Esophagus squamous epithelium (tissue), 5 donors: Measurements from ENCODE around the gene XPNPEP2. TPM values are rescaled to one million over a fixed set of nuclear protein-coding genes. Genes with fewer than 3 reads are reported as not detected.
A peak's percentile ranks its signal among the peaks of the same experiment; 100 is the strongest.

ENCODE experiments used
- DNase-seq: peaks from one replicate; lab custom pipeline; 2025; lab: John Stamatoyannopoulos, UW
- H3K27ac ChIP-seq, 4 donors: fragments of 200-600 bp; sonication (generic); one replicate each; pipeline ENCODE4 v1.5.1; 2016 to 2019; ENCODE audit warnings: mild to moderate bottlenecking in 1 of 4
- H3K27me3 ChIP-seq, 4 donors: fragments of 200-600 bp; sonication (generic); 1 replicate in 3 of 4; 2 replicates in 1 of 4; pipeline versions ENCODE4 v1.5.1 to v1.6.0; 2017 to 2021; ENCODE audit warnings: antibody characterized with exemption in 1 of 4
- H3K36me3 ChIP-seq, 3 donors: fragments of 200-600 bp; sonication (generic); one replicate each; pipeline ENCODE4 v1.5.1; 2016 to 2019
- H3K4me1 ChIP-seq, 3 donors: fragments of 200-600 bp; sonication (generic); one replicate each; pipeline ENCODE4 v1.5.1; 2017 to 2019
- H3K4me3 ChIP-seq, 4 donors: fragments of 200-600 bp; sonication (generic); 1 replicate in 3 of 4; 2 replicates in 1 of 4; pipeline ENCODE4 v1.5.1; 2016 to 2019; ENCODE audit warnings: mild to moderate bottlenecking in 2 of 4, moderate library complexity in 1 of 4
- H3K9me3 ChIP-seq, 3 donors: fragments of 200-600 bp; sonication (generic); one replicate each; pipeline ENCODE4 v1.5.1; 2016 to 2019
- CTCF ChIP-seq, 6 experiments: fragments of 450-650 bp in 4 of 6; fragments of 200-600 bp in 2 of 6; sonication (generic) in 2 of 6; IDR thresholded peaks; one replicate each; pipeline ENCODE4 v1.5.1; 2016 to 2019; ENCODE audit warnings: antibody characterized with exemption in 6 of 6, mild to moderate bottlenecking in 4 of 6, moderate library complexity in 4 of 6
- POLR2A ChIP-seq, 4 donors: fragments of 450-650 bp; IDR thresholded peaks; one replicate each; pipeline ENCODE4 v1.6.1; 2017; ENCODE audit warnings: antibody characterized with exemption in 4 of 4, mild to moderate bottlenecking in 4 of 4, moderate library complexity in 3 of 4
- WGBS, 2 donors: methylation state at CpG; one replicate each; pipeline ENCODE4 v1.1.5; 2018; 5-methylcytosine and 5-hydroxymethylcytosine counted together
- intact Hi-C: fragments of 100-400 bp; cut with DNase I; formaldehyde crosslinking; loops from one replicate; pipeline ENCODE4 v1.15.0; 2022
- total RNA-seq, 4 donors: library from RNA; depleted of rRNA; stranded (reverse); fragments of >200 nt; gene quantifications; one replicate each; pipeline ENCODE4 v1.1.0, GENCODE V29; 2016
- donor health status: DM: yes; HTN: yes; CAD: no.

XPNPEP2 gene
- total RNA-seq, 4 donors from 2014 or later, result 0.88 to 5.7 (median 3.6) TPM; not detected in 1

- peaks cover 0 to 5% (median 0%) of the 10 kb centered on the region in 4 donors for H3K27me3 ChIP-seq
- no peaks in the 10 kb centered on the region for H3K4me1 ChIP-seq
- 59 to 67% methylated on average over 4 of the region's 4 CpGs for WGBS, 2 donors
- H3K27ac ChIP-seq, result no peak overlapping the region
- TF ChIP-seq CTCF (IDR thresholded peaks at IDR 0.05) (no peak), POLR2A (IDR thresholded peaks at IDR 0.05) (no peak)
- H3K36me3 ChIP-seq, result no peaks in the 10 kb centered on the region
- DNase-seq, result no peak
- no peak overlapping the region for H3K4me3 ChIP-seq
- intact Hi-C loops, result no loop called here
- H3K9me3 ChIP-seq, result no peaks in the 10 kb centered on the region
Observed at GRCh38 chrX:129723511-129723910, 15.3 kb upstream of the XPNPEP2 start.

- no peak for TF ChIP-seq CTCF (IDR thresholded peaks at IDR 0.05)
- TF ChIP-seq POLR2A (IDR thresholded peaks at IDR 0.05), result no peak
- Histone ChIP-seq H3K9me3 (no peaks in the 10 kb centered on the region), H3K27me3 (peaks cover 0 to 5% (median 0%) of the 10 kb centered on the region in 4 donors), H3K4me1 (no peaks in the 10 kb centered on the region), H3K27ac (no peak overlapping the region), H3K4me3 (no peak overlapping the region), H3K36me3 (no peaks in the 10 kb centered on the region)
- DNase-seq, result no peak
- intact Hi-C loops, result no loop called here
- 80 to 84% methylated on average over 4 of the region's 4 CpGs for WGBS, 2 donors
Observed at GRCh38 chrX:129724754-129725153, 14.0 kb upstream of the XPNPEP2 start.

GRCh38 chrX:129726307-129727111, 12.3 kb upstream of the XPNPEP2 start:
- H3K27me3 ChIP-seq, result peaks cover 0 to 5% (median 0%) of the 10 kb centered on the region in 4 donors
- intact Hi-C loops, result no loop called here
- TF ChIP-seq CTCF (IDR thresholded peaks at IDR 0.05) (peak; percentile 47 to 71 (median 63)), POLR2A (IDR thresholded peaks at IDR 0.05) (no peak)
- H3K9me3 ChIP-seq, result no peaks in the 10 kb centered on the region
- no peak for DNase-seq
- 38 to 50% methylated on average over 3 to 4 of the region's 4 CpGs for WGBS, 2 donors
- no peak overlapping the region for H3K4me3 ChIP-seq
- H3K36me3 ChIP-seq, result no peaks in the 10 kb centered on the region
- H3K27ac ChIP-seq, result no peak overlapping the region
- H3K4me1 ChIP-seq, result no peaks in the 10 kb centered on the region

GRCh38 chrX:129728061-129728460, 10.7 kb upstream of the XPNPEP2 start:
- Histone ChIP-seq H3K9me3 (no peaks in the 10 kb centered on the region), H3K27ac (no peak overlapping the region), H3K4me3 (no peak overlapping the region), H3K4me1 (no peaks in the 10 kb centered on the region), H3K36me3 (no peaks in the 10 kb centered on the region), H3K27me3 (peaks cover 0 to 5% (median 0%) of the 10 kb centered on the region in 4 donors)
- intact Hi-C loops, result no loop called here
- no peak for TF ChIP-seq POLR2A (IDR thresholded peaks at IDR 0.05)
- no peak for TF ChIP-seq CTCF (IDR thresholded peaks at IDR 0.05)
- DNase-seq, result no peak
- 75% methylated on average over 3 of the region's 4 CpGs; no CpG with 5 or more reads in 1 of the 2 donors for WGBS, 2 donors

- DNase-seq, result no peak
- intact Hi-C loops, result no loop called here
- TF ChIP-seq POLR2A (IDR thresholded peaks at IDR 0.05) (no peak), CTCF (IDR thresholded peaks at IDR 0.05) (no peak)
- no peaks in the 10 kb centered on the region for H3K36me3 ChIP-seq
- no peaks in the 10 kb centered on the region for H3K4me1 ChIP-seq
- H3K4me3 ChIP-seq, result no peak overlapping the region
- 35 to 61% methylated on average over 2 of the region's 2 CpGs for WGBS, 2 donors
- H3K9me3 ChIP-seq, result no peaks in the 10 kb centered on the region
- no peaks in the 10 kb centered on the region for H3K27me3 ChIP-seq
- H3K27ac ChIP-seq, result no peak overlapping the region
Observed at GRCh38 chrX:129731228-129731627, 7.6 kb upstream of the XPNPEP2 start.
